ENCODE measurements around the gene FILIP1.

- TF ChIP-seq POLR2A (IDR thresholded peaks at IDR 0.05; ENCODE audit: low read depth) (no peak), POLR2AphosphoS5 (IDR thresholded peaks at IDR 0.05) (no peak), EP300 (IDR thresholded peaks at IDR 0.05) (no peak)
- TF ChIP-seq, protein P1, sequence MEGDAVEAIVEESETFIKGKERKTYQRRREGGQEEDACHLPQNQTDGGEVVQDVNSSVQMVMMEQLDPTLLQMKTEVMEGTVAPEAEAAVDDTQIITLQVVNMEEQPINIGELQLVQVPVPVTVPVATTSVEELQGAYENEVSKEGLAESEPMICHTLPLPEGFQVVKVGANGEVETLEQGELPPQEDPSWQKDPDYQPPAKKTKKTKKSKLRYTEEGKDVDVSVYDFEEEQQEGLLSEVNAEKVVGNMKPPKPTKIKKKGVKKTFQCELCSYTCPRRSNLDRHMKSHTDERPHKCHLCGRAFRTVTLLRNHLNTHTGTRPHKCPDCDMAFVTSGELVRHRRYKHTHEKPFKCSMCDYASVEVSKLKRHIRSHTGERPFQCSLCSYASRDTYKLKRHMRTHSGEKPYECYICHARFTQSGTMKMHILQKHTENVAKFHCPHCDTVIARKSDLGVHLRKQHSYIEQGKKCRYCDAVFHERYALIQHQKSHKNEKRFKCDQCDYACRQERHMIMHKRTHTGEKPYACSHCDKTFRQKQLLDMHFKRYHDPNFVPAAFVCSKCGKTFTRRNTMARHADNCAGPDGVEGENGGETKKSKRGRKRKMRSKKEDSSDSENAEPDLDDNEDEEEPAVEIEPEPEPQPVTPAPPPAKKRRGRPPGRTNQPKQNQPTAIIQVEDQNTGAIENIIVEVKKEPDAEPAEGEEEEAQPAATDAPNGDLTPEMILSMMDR (IDR thresholded peaks at IDR 0.05): no peak
Measured at GRCh38 chr6:75331151-75331550, 162.4 kb downstream of the FILIP1 start.
